Hepatocyte (in vitro differentiated cells): Measurements from ENCODE around the gene RABGGTB.

ENCODE experiments used
- EZH2 ChIP-seq: fragments of 200-600 bp; sonication (generic); IDR thresholded peaks from 2 replicates; pipeline ENCODE4 v1.6.1; 2016; ENCODE audit warnings: antibody characterized with exemption, mild to moderate bottlenecking, borderline replicate concordance
- EZH2phosphoT487 ChIP-seq: fragments of 200-600 bp; sonication (generic); IDR thresholded peaks from one replicate; pipeline ENCODE4 v1.6.1; 2018; ENCODE audit warnings: antibody characterized with exemption, mild to moderate bottlenecking, low read depth, moderate library complexity; ENCODE audit not compliant: unreplicated experiment, severe bottlenecking
- TF ChIP-seq, protein P1 (sequence below): fragments of 200-600 bp; sonication (generic); IDR thresholded peaks from 2 replicates; pipeline ENCODE4 v1.5.1; 2016; ENCODE audit warnings: antibody characterized with exemption, mild to moderate bottlenecking; ENCODE audit not compliant: poor library complexity

DNA sequence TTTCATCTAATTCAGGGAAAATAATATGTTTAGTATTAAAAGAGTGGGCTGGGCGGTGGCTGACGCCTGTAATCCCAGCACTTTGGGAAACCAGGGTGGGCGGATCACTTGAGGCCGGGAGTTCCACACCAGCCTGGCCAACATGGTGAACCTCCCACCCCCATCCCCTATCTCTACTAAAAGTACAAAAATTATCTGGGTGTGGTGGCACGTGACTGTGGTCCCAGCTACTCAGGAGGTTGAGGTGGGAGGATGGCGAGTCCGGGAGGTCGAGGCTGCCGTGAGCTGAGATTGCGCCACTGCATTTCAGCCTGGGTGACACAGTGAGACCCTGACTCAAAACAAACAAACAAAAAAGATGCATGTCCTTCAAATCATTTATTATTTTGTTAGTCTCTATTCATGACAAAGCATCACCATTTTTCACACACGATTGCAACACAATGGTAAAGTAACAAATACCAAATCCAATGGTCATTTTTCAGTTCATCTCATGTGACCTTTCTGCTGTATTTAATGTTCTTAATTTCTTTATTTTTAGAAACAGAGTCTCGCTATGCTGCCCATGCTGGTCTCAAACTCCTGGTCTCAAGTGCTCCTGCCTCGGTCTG lies 11.7 kb downstream of the RABGGTB start:
- TF ChIP-seq, protein P1, sequence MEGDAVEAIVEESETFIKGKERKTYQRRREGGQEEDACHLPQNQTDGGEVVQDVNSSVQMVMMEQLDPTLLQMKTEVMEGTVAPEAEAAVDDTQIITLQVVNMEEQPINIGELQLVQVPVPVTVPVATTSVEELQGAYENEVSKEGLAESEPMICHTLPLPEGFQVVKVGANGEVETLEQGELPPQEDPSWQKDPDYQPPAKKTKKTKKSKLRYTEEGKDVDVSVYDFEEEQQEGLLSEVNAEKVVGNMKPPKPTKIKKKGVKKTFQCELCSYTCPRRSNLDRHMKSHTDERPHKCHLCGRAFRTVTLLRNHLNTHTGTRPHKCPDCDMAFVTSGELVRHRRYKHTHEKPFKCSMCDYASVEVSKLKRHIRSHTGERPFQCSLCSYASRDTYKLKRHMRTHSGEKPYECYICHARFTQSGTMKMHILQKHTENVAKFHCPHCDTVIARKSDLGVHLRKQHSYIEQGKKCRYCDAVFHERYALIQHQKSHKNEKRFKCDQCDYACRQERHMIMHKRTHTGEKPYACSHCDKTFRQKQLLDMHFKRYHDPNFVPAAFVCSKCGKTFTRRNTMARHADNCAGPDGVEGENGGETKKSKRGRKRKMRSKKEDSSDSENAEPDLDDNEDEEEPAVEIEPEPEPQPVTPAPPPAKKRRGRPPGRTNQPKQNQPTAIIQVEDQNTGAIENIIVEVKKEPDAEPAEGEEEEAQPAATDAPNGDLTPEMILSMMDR: no peak
- TF ChIP-seq EZH2phosphoT487: no peak
- no peak for TF ChIP-seq EZH2
